Subcutaneous adipose tissue (tissue), 4 donors: ENCODE data around the gene ADARB2. TPM values are rescaled to one million over a fixed set of nuclear protein-coding genes. Genes with fewer than 3 reads are reported as not detected.

ENCODE experiments used
- CTCF ChIP-seq: fragments of 450-650 bp; IDR thresholded peaks from one replicate; pipeline ENCODE4 v1.5.1; 2016; ENCODE audit warnings: low read depth, mild to moderate bottlenecking, control low read depth, antibody characterized with exemption, moderate library complexity
- total RNA-seq, 4 donors: library from RNA; depleted of rRNA; stranded (reverse); fragments of >200 nt; gene quantifications; one replicate each; pipeline ENCODE4 v1.1.0, GENCODE V29; 2016

Gene ADARB2
- total RNA-seq, 4 donors from 2014 or later: under 0.01 to 0.65 (median 0.44) TPM; not detected in 1

- no peak for TF ChIP-seq CTCF
Measured at GRCh38 chr10:1170867-1171180, 566.5 kb downstream of the ADARB2 start.

- TF ChIP-seq CTCF: no peak
Measured at GRCh38 chr10:1169981-1170866, 567.1 kb downstream of the ADARB2 start.

- no peak for TF ChIP-seq CTCF
Measured at GRCh38 chr10:1169186-1169885, 568.0 kb downstream of the ADARB2 start.

- TF ChIP-seq CTCF: no peak
Measured at GRCh38 chr10:1168763-1169162, 568.6 kb downstream of the ADARB2 start.

- TF ChIP-seq CTCF: no peak
Measured at GRCh38 chr10:1166828-1167275, 570.5 kb downstream of the ADARB2 start.

- TF ChIP-seq CTCF: no peak
Measured at GRCh38 chr10:1166101-1166827, 571.1 kb downstream of the ADARB2 start.

GRCh38 chr10:1163831-1164230, 573.5 kb downstream of the ADARB2 start:
- no peak for TF ChIP-seq CTCF
